ENCODE measurements around the gene MDM1. TPM values are rescaled to one million over a fixed set of nuclear protein-coding genes. Genes with fewer than 3 reads are reported as not detected.

The MDM1 gene
- total RNA-seq, 2 experiments from 2014 or later, result 21.8 to 24.4 TPM

DNA sequence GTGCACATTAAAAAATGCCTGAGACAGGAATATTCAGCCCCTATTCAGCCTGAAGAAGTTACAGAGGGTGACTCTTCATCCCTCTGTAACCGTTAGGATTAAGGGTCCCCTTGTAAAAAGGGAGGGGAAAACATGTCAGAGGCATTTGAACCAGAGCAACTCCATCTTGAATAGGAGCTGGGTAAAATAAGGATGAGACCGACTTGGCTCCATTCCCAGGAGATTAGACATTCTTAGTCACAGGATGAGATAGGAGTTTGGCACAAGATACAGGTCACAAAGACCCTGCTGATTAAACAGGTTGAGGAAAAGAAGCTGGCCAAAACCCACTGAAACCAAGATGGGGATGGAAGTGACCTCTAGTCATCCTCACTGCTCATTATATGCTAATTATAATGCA, 19.9 kb upstream of the MDM1 start:
- Mint-ChIP-seq H3K4me1 (peaks cover under 1% of the 10 kb centered on the region), H3K27ac (no peak overlapping the region), H3K36me3 (ENCODE audit: low read depth) (no peaks in the 10 kb centered on the region), H3K4me3 (no peak overlapping the region), H3K27me3 (peaks cover 2% of the 10 kb centered on the region), H3K9me3 (no peaks in the 10 kb centered on the region)
- ChIA-PET CTCF (no interaction called here), POLR2A (no interaction called here)
- no peak for DNase-seq

- no peak for DNase-seq
Observed at GRCh38 chr12:68350753-68351152, 18.6 kb upstream of the MDM1 start.

GRCh38 chr12:68349921-68350606, 17.9 kb upstream of the MDM1 start:
- Mint-ChIP-seq H3K27ac (no peak overlapping the region), H3K36me3 (ENCODE audit: low read depth) (no peaks in the 10 kb centered on the region), H3K27me3 (peaks cover 2% of the 10 kb centered on the region), H3K4me3 (no peak overlapping the region), H3K9me3 (no peaks in the 10 kb centered on the region), H3K4me1 (peaks cover 16% of the 10 kb centered on the region)
- ChIA-PET CTCF (interaction anchor here (0.6 to 1.3 kb wide), 5 partner anchors 9 to 310 kb away, joined by 3 to 5 read pairs (median 3); no protein-coding TSS in a partner anchor), POLR2A (interaction anchor here (0.6 to 1.3 kb wide), 2 partner anchors 18 to 266 kb away, joined by 3 to 4 read pairs; partner anchors contain the start of gene MDM1)
- DNase-seq, result no peak

More at GRCh38 chr12:68350753-68351152, 18.6 kb upstream of the MDM1 start:
- H3K4me3 Mint-ChIP-seq, result no peak overlapping the region
- H3K27me3 Mint-ChIP-seq, result peaks cover 2% of the 10 kb centered on the region
- H3K4me1 Mint-ChIP-seq, result peaks cover 12% of the 10 kb centered on the region
- H3K27ac Mint-ChIP-seq, result no peak overlapping the region
- ChIA-PET CTCF (interaction anchor here (1.0 to 1.3 kb wide), 2 partner anchors 9 to 16 kb away, joined by 3 to 5 read pairs; no protein-coding TSS in a partner anchor), POLR2A (interaction anchor here (0.6 kb wide), 1 partner anchor 265 kb away, joined by 3 read pairs; no protein-coding TSS in a partner anchor)
- no peaks in the 10 kb centered on the region for H3K9me3 Mint-ChIP-seq
- no peaks in the 10 kb centered on the region for H3K36me3 Mint-ChIP-seq (ENCODE audit: low read depth)

DNA sequence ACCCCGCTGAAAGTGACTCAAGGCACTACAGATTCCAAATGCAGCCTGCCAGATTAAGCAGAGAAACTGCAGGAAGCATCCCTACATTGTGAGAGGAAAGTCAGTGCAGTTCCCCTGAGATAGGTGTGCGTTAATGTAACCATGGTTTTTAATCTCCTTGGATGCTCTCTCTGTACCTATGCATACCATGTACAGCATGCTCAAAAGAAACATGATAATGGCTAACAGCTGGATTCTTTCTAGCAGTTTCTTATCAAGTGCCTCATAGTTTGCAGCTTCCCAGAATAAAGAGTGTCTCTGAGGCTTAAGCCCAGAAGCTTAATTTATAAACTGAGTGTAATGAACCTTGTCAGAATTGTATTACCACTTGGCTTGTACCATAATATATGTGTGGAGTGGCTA, 17.1 kb upstream of the MDM1 start:
- Mint-ChIP-seq H3K27ac (no peak overlapping the region), H3K4me3 (no peak overlapping the region), H3K9me3 (no peaks in the 10 kb centered on the region), H3K27me3 (peaks cover 6% of the 10 kb centered on the region), H3K4me1 (peaks cover 19% of the 10 kb centered on the region), H3K36me3 (ENCODE audit: low read depth) (no peaks in the 10 kb centered on the region)
- POLR2A ChIA-PET, result interaction anchor here (1.3 to 1.4 kb wide), 2 partner anchors 15 to 17 kb away, joined by 3 to 4 read pairs; partner anchors contain the start of gene MDM1
- DNase-seq, result no peak
- CTCF ChIA-PET, result interaction anchor here (0.6 to 1.5 kb wide), 4 partner anchors 10 to 309 kb away, joined by 3 to 6 read pairs (median 4); no protein-coding TSS in a partner anchor

DNA sequence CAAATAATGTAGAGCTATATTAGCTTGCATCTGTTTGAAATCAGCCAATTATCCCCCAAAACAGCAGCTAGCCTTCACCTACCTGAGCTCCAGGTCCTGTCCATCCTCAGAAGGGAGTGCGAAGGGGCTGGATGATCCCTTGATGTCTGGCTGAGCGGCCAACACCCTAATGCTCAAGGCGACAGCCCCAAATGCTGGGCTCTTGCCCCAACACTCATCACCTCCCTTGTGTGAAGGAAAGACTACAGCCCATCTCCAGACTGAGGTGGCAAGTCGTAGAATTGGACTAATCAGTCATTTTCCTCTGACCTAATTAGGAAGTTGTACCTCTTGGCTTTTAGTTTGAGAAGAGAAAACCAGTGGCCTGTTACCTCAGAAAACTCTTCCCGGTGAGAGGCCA, 16.3 kb upstream of the MDM1 start:
- Mint-ChIP-seq H3K4me3 (no peak overlapping the region), H3K36me3 (ENCODE audit: low read depth) (no peaks in the 10 kb centered on the region), H3K27me3 (peaks cover 14% of the 10 kb centered on the region), H3K9me3 (no peaks in the 10 kb centered on the region), H3K4me1 (peaks cover 19% of the 10 kb centered on the region), H3K27ac (no peak overlapping the region)
- DNase-seq, result no peak
- CTCF ChIA-PET, result interaction anchor here (1.3 to 1.5 kb wide), 4 partner anchors 11 to 308 kb away, joined by 3 to 6 read pairs (median 4); no protein-coding TSS in a partner anchor
- POLR2A ChIA-PET, result interaction anchor here (1.0 to 1.4 kb wide), 2 partner anchors 14 to 16 kb away, joined by 3 to 4 read pairs; partner anchors contain the start of gene MDM1

- POLR2A ChIA-PET, result interaction anchor here (1.0 to 1.2 kb wide), 2 partner anchors 9 to 12 kb away, joined by 3 to 4 read pairs; no protein-coding TSS in a partner anchor
- no peak overlapping the region for H3K4me3 Mint-ChIP-seq
Observed at GRCh38 chr12:68345763-68346162, 13.6 kb upstream of the MDM1 start.

DNA sequence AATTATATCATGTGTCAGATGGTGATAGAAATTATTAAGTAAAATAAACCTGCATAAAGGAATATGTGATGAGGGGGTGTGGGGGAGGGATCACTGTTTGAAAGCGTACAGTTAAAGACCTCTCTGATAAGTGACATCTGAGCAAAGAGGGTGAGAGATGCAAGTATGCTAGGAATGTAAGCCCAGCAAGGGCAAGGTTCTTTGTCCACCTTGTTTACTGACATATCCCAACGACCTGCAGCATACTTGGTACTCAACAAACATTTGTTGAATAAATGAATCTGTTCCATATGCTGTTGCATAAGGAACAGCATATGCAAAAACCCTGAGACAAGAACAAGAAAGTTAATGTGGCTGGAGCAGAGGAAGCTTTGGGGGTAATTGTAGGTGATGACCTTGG, 12.0 kb upstream of the MDM1 start:
- Mint-ChIP-seq H3K27ac (no peak overlapping the region), H3K4me3 (no peak overlapping the region), H3K36me3 (ENCODE audit: low read depth) (no peaks in the 10 kb centered on the region), H3K9me3 (no peaks in the 10 kb centered on the region), H3K4me1 (peaks cover 19% of the 10 kb centered on the region), H3K27me3 (peaks cover 29% of the 10 kb centered on the region)
- ChIA-PET POLR2A (no interaction called here), CTCF (no interaction called here)
- no peak for DNase-seq

More at GRCh38 chr12:68345763-68346162, 13.6 kb upstream of the MDM1 start:
- H3K4me1 Mint-ChIP-seq, result peaks cover 19% of the 10 kb centered on the region
- H3K9me3 Mint-ChIP-seq, result no peaks in the 10 kb centered on the region
- H3K27ac Mint-ChIP-seq, result no peak overlapping the region
- peaks cover 27% of the 10 kb centered on the region for H3K27me3 Mint-ChIP-seq
- H3K36me3 Mint-ChIP-seq (ENCODE audit: low read depth), result no peaks in the 10 kb centered on the region
- no peak for DNase-seq
- CTCF ChIA-PET, result no interaction called here

DNA sequence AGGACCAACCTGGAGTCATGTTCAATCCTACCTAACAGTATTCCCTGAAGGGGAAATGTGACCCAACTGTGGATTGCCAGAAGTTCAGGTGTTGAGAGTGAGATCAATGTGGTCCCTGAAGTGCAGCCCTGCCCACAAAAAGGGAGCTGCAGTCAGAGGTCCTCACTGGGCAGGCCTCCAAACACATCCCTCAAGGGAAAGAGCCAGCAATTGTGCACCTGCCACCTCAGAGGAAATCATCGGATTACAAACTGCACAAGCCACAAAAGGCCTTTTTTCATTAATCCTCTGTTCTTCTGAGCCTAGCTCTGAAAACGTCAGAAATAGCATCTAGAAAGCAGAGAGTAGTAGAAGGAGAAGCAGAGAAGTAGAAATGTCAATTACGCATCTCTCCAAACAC, 10.8 kb upstream of the MDM1 start:
- H3K36me3 Mint-ChIP-seq (ENCODE audit: low read depth), result no peaks in the 10 kb centered on the region
- peaks cover 19% of the 10 kb centered on the region for H3K4me1 Mint-ChIP-seq
- no peaks in the 10 kb centered on the region for H3K9me3 Mint-ChIP-seq
- ChIA-PET CTCF (interaction anchor here (1.7 kb wide), 1 partner anchor 120 kb away, joined by 4 read pairs; no protein-coding TSS in a partner anchor), POLR2A (no interaction called here)
- DNase-seq, result no peak
- H3K27me3 Mint-ChIP-seq, result peaks cover 31% of the 10 kb centered on the region
- no peak overlapping the region for H3K4me3 Mint-ChIP-seq
- no peak overlapping the region for H3K27ac Mint-ChIP-seq

- no peak for DNase-seq
- Mint-ChIP-seq H3K27ac (no peak overlapping the region), H3K9me3 (no peaks in the 10 kb centered on the region), H3K27me3 (peaks cover 31% of the 10 kb centered on the region), H3K4me1 (peaks cover 15% of the 10 kb centered on the region), H3K4me3 (no peak overlapping the region), H3K36me3 (ENCODE audit: low read depth) (no peaks in the 10 kb centered on the region)
- ChIA-PET CTCF (interaction anchor here (1.7 kb wide), 1 partner anchor 119 kb away, joined by 4 read pairs; no protein-coding TSS in a partner anchor), POLR2A (no interaction called here)
Observed at GRCh38 chr12:68341822-68342221, 9.7 kb upstream of the MDM1 start.

DNA sequence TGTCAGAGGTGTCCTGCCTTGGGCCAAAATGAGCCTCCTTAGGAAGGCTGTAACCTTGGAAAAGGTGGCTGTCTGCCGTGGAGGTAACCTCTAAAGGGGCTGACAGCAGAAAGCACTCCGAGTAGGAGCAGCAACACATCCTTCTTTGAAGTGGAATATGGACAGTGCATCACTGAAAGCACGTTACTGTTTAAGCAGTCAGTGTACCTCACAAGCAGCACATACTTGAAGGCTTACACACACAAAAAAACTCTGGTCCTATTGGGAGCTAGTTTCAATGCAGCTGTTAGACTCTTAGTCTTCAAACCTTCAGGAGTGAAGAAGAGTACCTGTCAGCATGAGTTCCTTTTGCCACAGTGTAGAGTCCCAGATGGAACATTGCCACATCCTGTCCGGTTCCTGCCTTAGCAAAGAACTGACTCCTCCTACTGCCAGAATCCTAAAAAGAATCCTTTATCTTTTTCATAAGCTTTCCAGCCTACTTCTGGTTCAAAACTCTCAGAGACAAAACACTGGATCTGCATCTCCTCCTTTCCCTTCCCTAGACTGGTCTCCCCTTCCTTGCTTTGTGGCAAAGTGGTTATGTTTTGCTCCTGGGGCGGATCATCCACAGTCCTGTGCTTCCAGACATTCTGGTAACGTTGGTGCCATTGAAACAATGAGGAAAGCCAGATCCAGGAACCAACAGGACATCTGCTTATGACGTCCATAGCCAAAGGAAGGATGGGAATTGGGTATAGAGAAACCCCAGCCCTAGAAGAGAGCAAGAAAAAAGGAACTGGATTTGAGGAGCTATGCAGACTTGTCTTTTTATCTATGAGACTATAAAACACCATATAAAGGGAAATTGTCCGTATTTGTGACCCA, 8.5 kb upstream of the MDM1 start:
- Mint-ChIP-seq H3K4me3 (no peak overlapping the region), H3K36me3 (ENCODE audit: low read depth) (no peaks in the 10 kb centered on the region), H3K27ac (no peak overlapping the region), H3K27me3 (peaks cover 34% of the 10 kb centered on the region), H3K9me3 (no peaks in the 10 kb centered on the region), H3K4me1 (peaks cover 5% of the 10 kb centered on the region)
- DNase-seq, result no peak
- POLR2A ChIA-PET, result no interaction called here
- CTCF ChIA-PET, result no interaction called here

GRCh38 chr12:68336889-68337303, 4.7 kb upstream of the MDM1 start:
- Mint-ChIP-seq H3K36me3 (ENCODE audit: low read depth) (no peaks in the 10 kb centered on the region), H3K4me3 (no peak overlapping the region), H3K27ac (no peak overlapping the region), H3K9me3 (no peaks in the 10 kb centered on the region), H3K27me3 (peaks cover 19% of the 10 kb centered on the region), H3K4me1 (peaks cover 22% of the 10 kb centered on the region)
- no peak for DNase-seq
- ChIA-PET POLR2A (interaction anchor here (0.5 to 1.3 kb wide), 2 partner anchors 9 to 72 kb away, joined by 3 read pairs; no protein-coding TSS in a partner anchor), CTCF (interaction anchor here (1.5 kb wide), 1 partner anchor 19 kb away, joined by 3 read pairs; no protein-coding TSS in a partner anchor)

DNA sequence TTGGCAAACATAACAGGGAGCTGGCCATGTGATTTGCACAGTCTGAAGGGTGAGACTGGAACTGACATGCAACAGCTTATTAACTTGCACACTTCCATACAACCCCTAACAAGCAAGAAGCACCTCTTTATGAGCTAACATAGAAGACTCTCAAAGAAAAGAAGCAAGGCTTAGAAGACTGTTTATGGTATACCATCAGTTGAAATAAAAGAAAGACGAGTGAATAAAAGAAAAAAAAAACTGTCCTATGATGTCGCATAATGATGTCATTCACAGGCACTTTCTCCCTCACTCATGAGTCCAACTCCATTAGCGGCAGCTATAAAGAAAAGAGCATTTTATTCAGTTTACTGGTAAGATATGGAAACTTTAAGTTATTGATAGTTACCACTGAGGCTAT, 3.3 kb upstream of the MDM1 start:
- H3K27ac Mint-ChIP-seq, result no peak overlapping the region
- POLR2A ChIA-PET, result interaction anchor here (2.5 to 3.2 kb wide), 2 partner anchors 276 to 473 kb away, joined by 14 to 22 read pairs; partner anchors contain the start of genes MDM2 and RAP1B
- H3K4me3 Mint-ChIP-seq, result no peak overlapping the region

More for the DNA sequence above, 3.3 kb upstream of the MDM1 start:
- DNase-seq, result no peak
- CTCF ChIA-PET, result interaction anchor here (0.9 to 1.3 kb wide), 4 partner anchors 12 to 30 kb away, joined by 3 to 7 read pairs (median 4); no protein-coding TSS in a partner anchor
- H3K9me3 Mint-ChIP-seq, result no peaks in the 10 kb centered on the region
- H3K36me3 Mint-ChIP-seq (ENCODE audit: low read depth), result no peaks in the 10 kb centered on the region
- H3K4me1 Mint-ChIP-seq, result peaks cover 30% of the 10 kb centered on the region
- H3K27me3 Mint-ChIP-seq, result peaks cover 14% of the 10 kb centered on the region
